Activated CD8-positive, alpha-beta memory T cell treated with anti-CD3 and anti-CD28 coated beads, Interleukin-2, amount 10 ng/mL, durations not matched to agents 7 days and 5 days (primary cell): ENCODE data around the gene DOCK2. TPM values are rescaled to one million over a fixed set of nuclear protein-coding genes. Genes with fewer than 3 reads are reported as not detected.
"Not testable (repeated sequence)": the region's sequence is repeated elsewhere in the genome, so short reads cannot be mapped to it uniquely, and the experiment has no call there.

ENCODE experiments used
- ATAC-seq: fragments of 150-1000 bp; cut with Tn5 transposase; one replicate; pipeline ENCODE4 v1.10.0; 2021; ENCODE audit warnings: moderate library complexity
- CTCF ChIA-PET: fragments of 350-600 bp; sonication (Branson Sonifier 250); formaldehyde crosslinking; loops from one replicate; lab custom pipeline; 2021; ENCODE audit warnings: antibody characterized with exemption; lab: Charles Lee
- DNase-seq: peaks from one replicate; pipeline ENCODE4 v3.0.0-alpha.2; 2020
- H3K27ac Mint-ChIP-seq: one replicate; pipeline ENCODE4 v1.8.0; 2021; ENCODE audit warnings: mild to moderate bottlenecking, mixed read lengths
- H3K27me3 Mint-ChIP-seq: one replicate; pipeline ENCODE4 v1.8.0; 2021; ENCODE audit warnings: mixed read lengths
- H3K36me3 Mint-ChIP-seq: one replicate; pipeline ENCODE4 v1.8.0; 2021; ENCODE audit warnings: mild to moderate bottlenecking, mixed read lengths
- H3K4me1 Mint-ChIP-seq: one replicate; pipeline ENCODE4 v1.8.0; 2021; ENCODE audit warnings: mixed read lengths
- H3K4me3 Mint-ChIP-seq: one replicate; pipeline ENCODE4 v1.8.0; 2021; ENCODE audit warnings: mild to moderate bottlenecking, moderate library complexity, mixed read lengths
- H3K9me3 Mint-ChIP-seq: one replicate; pipeline ENCODE4 v1.8.0; 2022; ENCODE audit warnings: low read depth, mixed read lengths
- total RNA-seq, 2 experiments: library from RNA; stranded (reverse); gene quantifications; one replicate each; pipeline ENCODE4 v1.2.3, GENCODE V29; 2021

The DOCK2 gene
- total RNA-seq, 2 experiments from 2014 or later = 271 to 321 TPM

GRCh38 chr5:169717288-169717687, 80.2 kb downstream of the DOCK2 start:
- Mint-ChIP-seq H3K4me3 (no peak overlapping the region), H3K9me3 (no peaks in the 10 kb centered on the region), H3K4me1 (peaks cover 6% of the 10 kb centered on the region), H3K27me3 (no peaks in the 10 kb centered on the region), H3K27ac (no peak overlapping the region), H3K36me3 (peaks cover 82% of the 10 kb centered on the region)
- CTCF ChIA-PET = no interaction called here
- no peak for DNase-seq
- no peak for ATAC-seq

GRCh38 chr5:169719360-169720314, 82.6 kb downstream of the DOCK2 start:
- Mint-ChIP-seq H3K4me1 (peaks cover 6% of the 10 kb centered on the region), H3K36me3 (peaks cover 79% of the 10 kb centered on the region), H3K9me3 (no peaks in the 10 kb centered on the region), H3K4me3 (no peak overlapping the region), H3K27me3 (no peaks in the 10 kb centered on the region), H3K27ac (no peak overlapping the region)
- CTCF ChIA-PET = no interaction called here
- ATAC-seq = no peak
- DNase-seq = no peak

DNA sequence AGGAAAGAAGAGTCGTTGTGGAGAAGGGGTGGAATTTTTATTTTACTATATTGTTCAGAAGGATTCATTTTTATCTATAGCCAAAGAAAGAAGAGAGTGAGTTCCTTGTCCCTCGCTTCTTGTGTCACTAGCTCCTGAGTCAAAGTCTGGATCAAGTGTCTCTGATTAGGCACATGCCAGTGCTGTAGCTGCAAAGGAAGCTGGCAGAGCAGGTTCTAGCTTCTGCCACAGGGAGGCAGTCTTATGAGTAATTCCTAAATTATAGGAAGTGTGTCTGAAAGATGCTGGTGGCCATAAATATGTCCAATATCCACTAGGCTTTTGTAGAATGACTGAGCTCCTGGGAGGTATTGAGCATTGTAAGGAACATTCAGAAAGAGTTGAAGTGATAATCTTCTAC, 84.7 kb downstream of the DOCK2 start:
- Mint-ChIP-seq H3K27me3 (no peaks in the 10 kb centered on the region), H3K4me3 (no peak overlapping the region), H3K36me3 (peaks cover 83% of the 10 kb centered on the region), H3K4me1 (peaks cover 6% of the 10 kb centered on the region), H3K27ac (no peak overlapping the region), H3K9me3 (no peaks in the 10 kb centered on the region)
- no peak for ATAC-seq
- no peak for DNase-seq
- CTCF ChIA-PET = no interaction called here

DNA sequence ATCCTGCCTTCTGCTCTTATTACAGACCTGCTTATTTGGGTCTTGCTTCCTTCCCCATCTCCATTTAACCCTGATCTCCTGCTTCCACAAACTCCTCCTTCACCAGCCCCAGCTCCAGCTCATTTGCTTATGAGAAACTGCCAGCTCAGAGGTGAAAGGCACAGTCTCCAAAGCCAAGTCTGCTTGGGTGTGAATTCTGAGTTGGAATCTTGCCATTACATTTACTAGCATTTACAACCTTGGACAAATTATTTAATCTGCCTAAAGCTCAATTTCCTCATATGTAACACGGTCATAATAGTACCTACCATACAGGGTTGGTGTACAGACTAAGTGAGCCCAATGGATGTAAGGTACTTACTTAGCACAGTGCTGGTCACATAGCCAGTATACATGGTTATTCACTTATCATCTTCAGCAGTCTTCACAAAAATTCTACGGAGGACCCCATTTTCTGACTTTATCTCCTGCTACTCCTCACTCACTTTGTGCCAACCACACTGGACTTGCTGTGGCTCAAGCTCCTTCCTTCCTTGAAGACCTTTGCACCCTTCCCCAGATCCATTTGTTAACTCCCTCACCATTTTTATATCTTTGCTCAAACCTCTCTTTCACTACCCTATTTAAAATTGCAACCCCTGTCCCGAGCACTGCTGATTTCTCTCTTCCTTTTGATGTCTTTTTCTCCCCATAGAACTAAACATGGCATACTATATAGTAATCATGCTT, 86.2 kb downstream of the DOCK2 start:
- Mint-ChIP-seq H3K36me3 (peaks cover 81% of the 10 kb centered on the region), H3K27me3 (no peaks in the 10 kb centered on the region), H3K4me3 (no peak overlapping the region), H3K9me3 (no peaks in the 10 kb centered on the region), H3K27ac (no peak overlapping the region), H3K4me1 (peaks cover 6% of the 10 kb centered on the region)
- no peak for ATAC-seq
- no peak for DNase-seq
- CTCF ChIA-PET = no interaction called here

DNA sequence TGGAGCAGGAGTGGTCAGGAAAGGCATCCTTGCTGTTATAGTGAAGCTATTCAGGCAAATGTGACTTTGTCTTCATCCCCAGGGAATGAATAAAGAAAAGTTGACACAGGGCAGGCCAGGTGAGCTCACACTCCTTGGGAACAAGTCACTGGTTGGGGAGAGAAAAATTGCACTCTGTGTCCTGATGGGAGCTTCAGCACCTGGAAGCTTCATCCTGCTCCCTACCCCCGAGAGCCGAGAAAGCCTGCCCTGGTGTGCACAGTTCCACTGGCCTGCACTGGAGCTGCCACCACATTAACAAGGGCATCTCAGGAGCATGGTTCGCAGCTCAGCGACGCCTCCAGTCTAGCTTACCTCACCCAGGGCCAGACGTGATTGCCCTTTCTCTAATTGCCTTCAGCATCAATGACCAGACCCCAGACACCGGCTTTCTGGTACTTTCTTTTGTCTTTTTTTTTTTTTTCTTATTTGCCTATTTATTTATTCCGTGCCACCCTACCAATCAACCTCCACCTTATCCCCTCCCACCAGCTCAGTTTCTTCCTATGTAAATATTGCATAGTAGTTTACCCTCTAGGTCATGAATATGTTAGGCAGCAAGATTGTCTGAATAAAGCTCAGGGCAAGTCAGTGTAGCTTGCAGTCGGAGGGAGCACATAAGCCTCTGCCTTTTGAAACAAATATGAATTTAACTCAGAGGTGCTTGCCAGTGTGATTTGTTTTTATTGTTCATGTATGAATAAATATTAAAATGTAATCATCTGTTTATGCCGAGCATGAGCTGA, 87.4 kb downstream of the DOCK2 start:
- CTCF ChIA-PET = interaction anchor here (1.0 kb wide), 1 partner anchor 11 kb away, joined by 5 read pairs; no protein-coding TSS in a partner anchor
- H3K27me3 Mint-ChIP-seq = no peaks in the 10 kb centered on the region
- peaks cover 83% of the 10 kb centered on the region for H3K36me3 Mint-ChIP-seq
- peaks cover 3% of the 10 kb centered on the region for H3K4me1 Mint-ChIP-seq
- H3K27ac Mint-ChIP-seq = no peak overlapping the region
- no peaks in the 10 kb centered on the region for H3K9me3 Mint-ChIP-seq
- H3K4me3 Mint-ChIP-seq = no peak overlapping the region
- no peak for ATAC-seq
- no peak for DNase-seq

- ATAC-seq, CTCF ChIA-PET, H3K4me3 Mint-ChIP-seq, H3K27me3 Mint-ChIP-seq, H3K9me3 Mint-ChIP-seq, H3K4me1 Mint-ChIP-seq, H3K27ac Mint-ChIP-seq, DNase-seq: not testable (repeated sequence)
- H3K36me3 Mint-ChIP-seq = peaks cover 79% of the 10 kb centered on the region
Observed at GRCh38 chr5:169725665-169726064, 88.6 kb downstream of the DOCK2 start.

- ATAC-seq (no peak), DNase-seq (no peak)
- Mint-ChIP-seq H3K9me3 (no peaks in the 10 kb centered on the region), H3K27me3 (no peaks in the 10 kb centered on the region), H3K4me1 (peaks cover 7% of the 10 kb centered on the region), H3K27ac (no peak overlapping the region), H3K4me3 (no peak overlapping the region), H3K36me3 (peaks cover 73% of the 10 kb centered on the region)
- CTCF ChIA-PET = no interaction called here
Observed at GRCh38 chr5:169728418-169728817, 91.3 kb downstream of the DOCK2 start.

DNA sequence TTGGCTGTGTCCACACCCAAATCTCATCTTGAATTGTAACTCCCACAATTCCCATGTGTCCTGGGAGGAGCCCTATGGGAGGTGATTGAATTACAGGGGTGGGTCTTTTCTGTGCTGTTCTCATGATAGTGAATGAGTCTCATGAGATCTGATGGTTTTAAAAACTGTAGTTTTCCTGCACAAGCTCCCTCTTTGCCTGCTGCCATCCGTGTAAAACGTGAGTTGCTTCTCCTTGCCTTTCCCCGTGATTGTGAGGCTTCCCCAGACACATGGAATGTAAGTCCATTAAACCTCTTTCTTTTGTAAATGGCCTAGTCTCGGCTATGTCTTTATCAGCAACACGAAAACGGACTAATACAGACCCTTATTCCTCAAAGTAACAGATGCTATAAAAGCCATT, 94.1 kb downstream of the DOCK2 start:
- Mint-ChIP-seq H3K4me3 (no peak overlapping the region), H3K9me3 (no peaks in the 10 kb centered on the region), H3K27ac (no peak overlapping the region), H3K36me3 (peaks cover 71% of the 10 kb centered on the region), H3K27me3 (no peaks in the 10 kb centered on the region), H3K4me1 (peaks cover 13% of the 10 kb centered on the region)
- CTCF ChIA-PET = no interaction called here
- DNase-seq (no peak), ATAC-seq (no peak)

DNA sequence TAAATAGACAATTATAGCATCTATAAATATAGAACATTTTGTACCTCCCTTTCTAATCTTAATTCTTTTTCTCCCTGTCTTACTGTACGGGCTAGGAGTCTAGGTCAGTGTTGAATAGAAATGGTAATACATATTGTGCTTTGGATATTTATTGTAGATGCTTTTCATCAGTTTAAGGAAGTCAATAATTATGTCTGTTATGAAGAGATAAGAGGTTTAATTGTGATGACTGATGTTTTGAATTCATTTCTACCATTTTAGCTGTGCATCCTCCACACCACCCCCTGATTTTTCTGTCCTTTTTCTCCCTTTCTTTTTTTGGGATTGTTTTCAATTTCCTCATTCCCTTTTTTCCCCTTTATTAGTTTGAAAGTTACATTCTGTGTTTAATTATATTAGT, 95.8 kb downstream of the DOCK2 start:
- H3K4me3 Mint-ChIP-seq = no peak overlapping the region
- no peaks in the 10 kb centered on the region for H3K27me3 Mint-ChIP-seq
- H3K4me1 Mint-ChIP-seq = peaks cover 13% of the 10 kb centered on the region
- ATAC-seq (no peak), DNase-seq (no peak)
- CTCF ChIA-PET = no interaction called here
- no peaks in the 10 kb centered on the region for H3K9me3 Mint-ChIP-seq
- no peak overlapping the region for H3K27ac Mint-ChIP-seq
- peaks cover 77% of the 10 kb centered on the region for H3K36me3 Mint-ChIP-seq

DNA sequence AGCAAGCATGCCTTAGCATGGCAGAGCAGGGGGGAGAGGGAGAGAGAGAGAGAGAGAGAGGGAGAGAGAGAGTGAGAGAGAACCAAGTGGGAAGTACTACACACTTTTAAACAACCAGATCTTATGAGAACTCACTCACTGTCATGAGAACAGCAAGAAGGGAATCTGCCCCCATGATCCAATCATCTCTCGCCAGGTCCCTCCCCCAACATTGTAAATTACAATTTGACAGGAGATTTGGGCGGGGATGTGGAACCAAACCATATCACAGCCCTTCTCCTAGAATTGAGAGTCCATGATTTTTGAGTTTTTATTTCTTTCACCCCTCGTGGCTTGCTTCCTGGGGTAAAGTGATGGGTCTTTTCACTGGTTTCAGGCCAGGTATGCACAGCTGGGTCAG, 98.8 kb downstream of the DOCK2 start:
- DNase-seq = no peak
- H3K4me1 Mint-ChIP-seq = peaks cover 13% of the 10 kb centered on the region
- H3K27me3 Mint-ChIP-seq = no peaks in the 10 kb centered on the region
- peaks cover 68% of the 10 kb centered on the region for H3K36me3 Mint-ChIP-seq
- H3K9me3 Mint-ChIP-seq = no peaks in the 10 kb centered on the region
- CTCF ChIA-PET = no interaction called here
- ATAC-seq = no peak
- H3K27ac Mint-ChIP-seq = no peak overlapping the region
- no peak overlapping the region for H3K4me3 Mint-ChIP-seq

- Mint-ChIP-seq H3K27ac (no peak overlapping the region), H3K36me3 (peaks cover 70% of the 10 kb centered on the region), H3K4me3 (no peak overlapping the region), H3K27me3 (no peaks in the 10 kb centered on the region), H3K9me3 (no peaks in the 10 kb centered on the region), H3K4me1 (peaks cover 11% of the 10 kb centered on the region)
- CTCF ChIA-PET = no interaction called here
- no peak for ATAC-seq
- DNase-seq = no peak
Observed at GRCh38 chr5:169736653-169737052, 99.6 kb downstream of the DOCK2 start.

DNA sequence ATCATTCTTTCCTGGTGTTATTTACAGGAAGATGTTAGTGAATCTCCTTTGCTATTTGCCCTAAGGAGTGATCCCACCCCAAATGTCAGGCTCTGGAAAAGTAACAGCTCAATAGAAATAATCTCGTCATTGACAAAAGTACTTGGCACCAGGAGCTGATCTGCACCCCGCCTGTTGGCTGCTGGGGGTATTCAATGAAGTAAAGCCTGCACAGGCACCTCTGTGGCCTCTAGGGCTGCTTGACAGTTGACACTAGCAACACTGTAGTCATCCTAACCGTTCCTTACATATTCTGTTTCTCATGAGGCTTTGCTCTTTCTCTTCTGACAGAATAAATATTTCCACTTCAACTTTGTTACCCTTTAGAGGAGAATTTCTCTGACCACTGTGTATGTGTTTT, 103.4 kb downstream of the DOCK2 start:
- no peak for ATAC-seq
- Mint-ChIP-seq H3K27ac (no peak overlapping the region), H3K27me3 (no peaks in the 10 kb centered on the region), H3K9me3 (no peaks in the 10 kb centered on the region), H3K36me3 (peaks cover 51% of the 10 kb centered on the region), H3K4me3 (no peak overlapping the region), H3K4me1 (peaks cover 2% of the 10 kb centered on the region)
- CTCF ChIA-PET = no interaction called here
- DNase-seq = no peak

- no peaks in the 10 kb centered on the region for H3K27me3 Mint-ChIP-seq
- H3K4me3 Mint-ChIP-seq = no peak overlapping the region
- DNase-seq (no peak), ATAC-seq (no peak)
- peaks cover 49% of the 10 kb centered on the region for H3K36me3 Mint-ChIP-seq
- H3K9me3 Mint-ChIP-seq = no peaks in the 10 kb centered on the region
- H3K27ac Mint-ChIP-seq = no peak overlapping the region
- CTCF ChIA-PET = interaction anchor here (1.1 kb wide), 1 partner anchor 9 kb away, joined by 3 read pairs; no protein-coding TSS in a partner anchor
- H3K4me1 Mint-ChIP-seq = peaks cover 2% of the 10 kb centered on the region
Observed at GRCh38 chr5:169742771-169743296, 105.8 kb downstream of the DOCK2 start.
